IMR-90 (cell line): Measurements from ENCODE around the gene CAPN9.

Experiments used
- CTCF ChIP-seq: conservative IDR thresholded peaks from 2 replicates; pipeline ENCODE4 v1.5.1; 2012; ENCODE audit warnings: mild to moderate bottlenecking, low read depth, low read length, improper control_type of control experiment
- FOS ChIP-seq: fragments of 150-350 bp; IDR thresholded peaks from 2 replicates; pipeline ENCODE4 v1.6.1; 2016; ENCODE audit warnings: low read depth, low read length
- POLR2A ChIP-seq: IDR thresholded peaks from 2 replicates; pipeline ENCODE4 v1.6.1; 2012; ENCODE audit warnings: mild to moderate bottlenecking, low read depth, low read length
- RAD21 ChIP-seq: IDR thresholded peaks from 2 replicates; pipeline ENCODE4 v1.6.1; 2012; ENCODE audit warnings: low read length, improper control_type of control experiment
- RFX5 ChIP-seq: IDR thresholded peaks from 2 replicates; pipeline ENCODE4 v1.8.0; 2012; ENCODE audit warnings: low read depth, mild to moderate bottlenecking, low read length, moderate library complexity
- SMC3 ChIP-seq: fragments of 150-350 bp; IDR thresholded peaks from 2 replicates; pipeline ENCODE4 v1.6.1; 2016; ENCODE audit warnings: low read depth, mild to moderate bottlenecking, antibody characterized with exemption, low read length, moderate library complexity

GRCh38 chr1:230823931-230824381 lies 76.8 kb downstream of the CAPN9 start:
- no peak for TF ChIP-seq FOS
- TF ChIP-seq CTCF = no peak
- TF ChIP-seq SMC3 = no peak
- no peak for TF ChIP-seq POLR2A
- TF ChIP-seq RFX5 = no peak
- TF ChIP-seq RAD21 = no peak
